Measurements from ENCODE around the gene APBB1.

Gene APBB1

DNA sequence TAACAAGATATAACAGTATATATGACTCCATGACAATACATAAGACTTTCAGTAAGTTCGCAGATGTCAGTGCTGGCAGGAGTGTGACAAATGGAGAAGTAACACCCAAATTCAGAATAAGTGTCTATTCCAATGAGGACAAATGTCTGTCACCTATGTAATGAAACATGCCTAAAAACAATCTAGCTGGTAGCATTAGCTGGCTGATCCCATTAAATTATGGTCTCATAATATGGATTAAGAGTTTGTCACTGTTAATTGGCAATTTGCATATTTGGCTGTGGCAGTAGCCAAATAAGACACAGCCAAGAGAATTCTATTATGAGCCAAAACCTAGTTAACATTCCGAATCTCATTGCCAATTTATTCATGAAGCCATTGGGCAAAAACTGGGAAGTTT is 68.4 kb downstream of the APBB1 start:
- H3K4me1 Mint-ChIP-seq: peaks cover 11% of the 10 kb centered on the region
- H3K27ac Mint-ChIP-seq: no peak overlapping the region
- TF ChIP-seq, protein P1, sequence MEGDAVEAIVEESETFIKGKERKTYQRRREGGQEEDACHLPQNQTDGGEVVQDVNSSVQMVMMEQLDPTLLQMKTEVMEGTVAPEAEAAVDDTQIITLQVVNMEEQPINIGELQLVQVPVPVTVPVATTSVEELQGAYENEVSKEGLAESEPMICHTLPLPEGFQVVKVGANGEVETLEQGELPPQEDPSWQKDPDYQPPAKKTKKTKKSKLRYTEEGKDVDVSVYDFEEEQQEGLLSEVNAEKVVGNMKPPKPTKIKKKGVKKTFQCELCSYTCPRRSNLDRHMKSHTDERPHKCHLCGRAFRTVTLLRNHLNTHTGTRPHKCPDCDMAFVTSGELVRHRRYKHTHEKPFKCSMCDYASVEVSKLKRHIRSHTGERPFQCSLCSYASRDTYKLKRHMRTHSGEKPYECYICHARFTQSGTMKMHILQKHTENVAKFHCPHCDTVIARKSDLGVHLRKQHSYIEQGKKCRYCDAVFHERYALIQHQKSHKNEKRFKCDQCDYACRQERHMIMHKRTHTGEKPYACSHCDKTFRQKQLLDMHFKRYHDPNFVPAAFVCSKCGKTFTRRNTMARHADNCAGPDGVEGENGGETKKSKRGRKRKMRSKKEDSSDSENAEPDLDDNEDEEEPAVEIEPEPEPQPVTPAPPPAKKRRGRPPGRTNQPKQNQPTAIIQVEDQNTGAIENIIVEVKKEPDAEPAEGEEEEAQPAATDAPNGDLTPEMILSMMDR (IDR thresholded peaks at IDR 0.05; ENCODE audit: unreplicated experiment in 3 of 3): no peak
- no peaks in the 10 kb centered on the region for H3K36me3 Mint-ChIP-seq (ENCODE audit: low read depth)
- H3K27me3 Mint-ChIP-seq (ENCODE audit: low read depth): peaks cover 4% of the 10 kb centered on the region
- H3K4me3 Mint-ChIP-seq: no peak overlapping the region
- no peaks in the 10 kb centered on the region for H3K9me3 Mint-ChIP-seq

DNA sequence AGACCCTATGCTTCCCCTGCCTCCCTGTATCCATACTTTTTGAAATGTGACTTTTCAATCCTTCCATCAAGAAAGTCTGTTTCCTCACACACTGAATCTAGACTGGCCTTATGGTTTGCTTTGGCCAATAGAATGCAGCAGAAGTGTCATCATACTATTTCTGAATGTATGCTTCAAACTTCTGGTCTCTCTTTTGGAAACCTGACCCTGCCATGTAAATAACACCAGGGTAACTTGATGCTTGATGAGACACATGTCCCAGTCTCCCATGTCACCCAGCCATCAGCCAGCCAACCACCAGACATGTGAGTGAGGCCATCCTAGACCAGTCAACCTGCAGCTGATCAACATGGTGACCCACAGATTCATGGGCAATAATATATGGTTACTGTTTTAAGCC is 68.9 kb downstream of the APBB1 start:
- Mint-ChIP-seq H3K4me3 (no peak overlapping the region), H3K27ac (no peak overlapping the region), H3K36me3 (ENCODE audit: low read depth) (no peaks in the 10 kb centered on the region), H3K27me3 (ENCODE audit: low read depth) (peaks cover 4% of the 10 kb centered on the region), H3K4me1 (peaks cover 11% of the 10 kb centered on the region), H3K9me3 (no peaks in the 10 kb centered on the region)
- TF ChIP-seq, protein P1 (IDR thresholded peaks at IDR 0.05; ENCODE audit: unreplicated experiment in 3 of 3): no peak

DNA sequence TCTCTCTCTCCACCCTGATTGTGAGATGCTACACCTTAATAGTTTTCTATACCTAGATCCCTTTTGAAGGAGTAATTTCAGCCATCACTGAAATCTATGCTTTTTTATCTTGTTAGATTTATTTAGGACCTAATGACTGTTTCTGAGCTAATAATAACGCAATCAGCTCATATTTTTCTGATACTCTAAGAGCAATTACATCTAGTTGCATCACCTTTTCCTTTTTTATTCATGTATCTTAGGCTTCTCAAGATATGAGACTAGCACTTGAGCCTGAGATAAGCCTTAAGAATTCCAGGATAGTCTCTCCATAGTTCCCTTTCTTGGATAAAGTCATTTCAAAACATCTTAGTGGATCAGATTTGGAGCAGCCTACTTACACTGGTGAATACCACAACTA is 73.5 kb downstream of the APBB1 start:
- Mint-ChIP-seq H3K27ac (no peak overlapping the region), H3K9me3 (no peaks in the 10 kb centered on the region), H3K4me3 (no peak overlapping the region), H3K27me3 (ENCODE audit: low read depth) (peaks cover 4% of the 10 kb centered on the region), H3K36me3 (ENCODE audit: low read depth) (no peaks in the 10 kb centered on the region), H3K4me1 (no peaks in the 10 kb centered on the region)
- TF ChIP-seq, protein P1 (IDR thresholded peaks at IDR 0.05; ENCODE audit: unreplicated experiment in 3 of 3): no peak

All from nephron (organoid).